Measurements from ENCODE around the gene ADCK2.
"Not testable (repeated sequence)": the region's sequence is repeated elsewhere in the genome, so short reads cannot be mapped to it uniquely, and the experiment has no call there.

ADCK2 gene

DNA sequence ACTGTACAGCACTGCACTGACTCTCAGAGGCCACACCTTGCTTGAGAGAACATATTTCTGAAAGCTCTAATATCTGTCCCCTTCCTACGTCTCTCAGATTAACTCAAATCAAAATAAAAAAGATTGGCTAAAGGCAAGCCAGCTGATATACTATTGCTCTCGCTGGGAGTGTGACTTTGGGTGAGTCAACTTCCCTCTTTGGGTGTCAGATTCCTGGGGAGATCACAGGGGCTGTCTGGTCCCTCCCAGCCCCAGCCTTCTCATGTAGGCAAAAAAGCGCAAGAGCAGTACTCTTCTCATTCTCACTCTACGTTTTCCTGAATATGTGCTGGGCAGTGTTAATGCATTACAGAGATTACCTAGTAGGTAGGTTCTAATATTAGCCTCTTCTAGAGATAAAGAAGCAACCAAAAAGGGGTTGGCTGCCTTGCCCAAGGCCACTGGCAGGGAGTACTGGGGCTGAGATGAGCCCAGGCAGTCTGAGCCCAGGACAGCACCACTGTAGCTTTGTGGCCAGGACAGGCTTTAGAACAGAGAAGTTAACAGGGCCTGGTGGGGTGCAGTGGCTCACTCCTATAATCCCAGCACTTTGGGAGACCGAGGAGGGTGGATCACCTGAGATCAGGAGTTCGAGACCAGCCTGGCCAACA lies 23.1 kb upstream of the ADCK2 start:
- DNase-seq = no peak

DNA sequence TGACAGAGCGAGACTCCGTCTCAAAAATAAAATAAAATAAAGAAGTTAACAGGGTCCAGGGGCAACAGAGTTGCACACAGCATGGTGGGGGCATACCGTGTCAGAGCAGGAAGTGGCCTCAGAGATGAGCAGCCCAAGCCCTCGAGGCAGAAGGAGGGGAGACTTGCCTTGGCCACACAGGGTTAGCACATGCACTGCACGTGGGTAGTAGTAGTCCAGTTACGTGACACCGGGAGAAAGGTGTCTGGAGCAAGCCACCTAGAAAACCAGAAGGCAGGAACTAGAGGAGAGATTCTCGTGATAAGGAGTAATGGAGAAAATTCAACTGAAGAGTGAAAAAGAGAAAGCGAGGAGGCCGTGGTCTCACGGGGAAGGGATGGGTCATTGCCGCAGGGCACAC lies 22.4 kb upstream of the ADCK2 start:
- no peak for DNase-seq

DNA sequence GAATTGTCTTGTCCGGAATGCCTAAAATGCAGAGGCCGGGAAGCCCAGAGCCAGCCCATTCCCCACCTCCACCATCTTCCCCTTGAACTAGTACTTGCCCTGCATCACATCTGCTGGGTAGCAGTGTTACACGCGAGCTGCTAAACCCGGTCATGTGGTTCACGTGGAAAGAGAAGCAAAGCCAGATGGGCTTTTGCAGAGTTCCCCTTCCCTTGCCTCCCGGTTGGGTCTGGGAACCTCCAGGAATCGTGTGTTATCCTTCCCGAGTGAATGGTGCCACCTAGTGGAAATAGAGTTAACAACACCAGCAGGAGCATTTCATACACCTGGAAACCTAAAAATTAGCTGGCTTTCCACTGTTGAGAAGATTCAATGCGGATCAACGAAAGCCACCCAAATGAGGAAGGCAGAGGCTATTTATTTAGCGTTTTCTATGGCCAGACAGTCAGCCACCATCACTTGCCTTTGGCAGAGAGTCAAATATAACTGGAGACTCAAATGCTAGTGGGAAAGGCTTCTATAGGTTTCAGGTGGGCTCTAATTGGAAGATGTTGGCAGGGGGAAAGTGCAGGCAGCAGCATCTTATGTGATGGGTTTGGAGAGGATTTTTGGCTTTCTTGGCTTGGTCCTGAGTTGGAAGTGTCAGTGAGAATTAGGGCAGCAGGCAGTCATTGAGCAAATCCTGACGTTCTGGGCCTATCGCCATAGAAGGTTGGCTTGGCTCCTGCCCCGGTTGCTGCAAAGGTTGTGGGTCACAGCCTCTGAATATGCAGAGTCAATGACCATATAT lies 19.2 kb upstream of the ADCK2 start:
- no peak for DNase-seq

DNA sequence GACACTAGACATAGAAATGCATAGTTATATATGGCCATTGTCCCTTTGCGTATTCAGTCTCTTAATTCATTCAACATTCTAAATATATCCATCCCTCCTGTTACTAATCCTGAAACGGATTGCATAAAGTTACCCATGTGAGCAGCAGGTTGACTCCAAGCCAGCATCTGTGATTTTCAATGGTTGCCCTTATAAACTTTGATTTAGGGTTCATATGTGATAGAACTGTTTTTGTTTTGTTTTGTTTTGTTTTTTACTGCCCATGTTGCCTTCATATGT lies 18.7 kb upstream of the ADCK2 start:
- DNase-seq = no peak

DNA sequence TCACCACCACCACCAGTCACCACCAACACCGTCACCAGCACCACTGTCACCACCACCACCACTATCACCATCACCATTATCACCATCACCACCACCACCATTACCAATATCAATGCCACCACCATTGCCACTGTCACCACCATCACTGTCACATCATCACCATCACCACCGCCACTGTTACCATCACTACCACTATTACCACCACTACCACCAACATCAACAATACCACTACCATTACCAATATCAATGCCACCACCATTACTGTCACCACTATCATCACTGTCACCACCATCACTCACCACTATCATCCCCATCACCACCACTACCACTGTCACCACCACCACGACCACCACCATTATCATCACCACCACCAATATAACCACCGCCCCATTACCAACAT lies 18.1 kb upstream of the ADCK2 start:
- no peak for DNase-seq

DNA sequence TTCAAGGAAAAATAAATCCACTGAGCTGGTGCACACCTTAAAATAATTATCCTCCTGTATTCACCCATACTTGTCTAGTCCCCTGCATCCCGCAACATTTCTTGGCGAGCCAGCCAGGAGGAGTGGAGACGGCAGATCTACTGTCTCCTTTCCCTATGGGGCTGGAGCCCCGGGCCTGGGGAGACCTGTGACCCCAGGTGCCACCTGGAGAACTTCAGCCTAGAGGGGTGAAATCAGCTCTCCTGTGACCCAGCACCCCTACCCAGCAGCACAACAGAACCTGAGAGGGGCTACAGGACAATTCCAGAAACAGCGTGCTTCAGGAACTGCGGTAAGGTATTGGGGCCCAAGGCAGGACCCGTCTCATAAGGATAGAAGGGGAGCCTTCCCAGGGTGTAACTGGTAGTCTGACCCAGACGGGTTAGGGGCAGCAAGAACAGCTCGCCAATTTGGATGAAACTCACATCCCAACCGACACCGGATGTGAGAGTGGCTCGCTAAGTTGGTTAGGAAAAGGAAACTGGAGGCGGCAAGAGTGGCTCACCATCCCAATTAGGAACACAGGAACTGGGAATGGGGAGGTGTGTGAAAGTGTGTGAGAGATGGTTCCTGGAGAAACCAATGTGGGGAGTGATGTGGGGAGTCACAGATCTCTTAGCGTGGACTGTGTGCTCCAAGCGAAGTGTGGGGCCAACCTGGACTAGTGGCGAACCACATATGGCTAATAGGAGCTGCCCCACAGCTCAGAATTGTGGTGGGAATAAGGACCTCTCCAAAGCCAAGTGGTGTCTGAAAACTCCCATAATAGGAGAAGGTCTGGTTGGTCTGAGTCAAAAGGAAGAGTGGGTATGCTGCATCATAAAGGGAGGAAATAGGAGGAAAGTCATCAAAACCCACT lies 17.0 kb upstream of the ADCK2 start:
- DNase-seq = no peak

DNA sequence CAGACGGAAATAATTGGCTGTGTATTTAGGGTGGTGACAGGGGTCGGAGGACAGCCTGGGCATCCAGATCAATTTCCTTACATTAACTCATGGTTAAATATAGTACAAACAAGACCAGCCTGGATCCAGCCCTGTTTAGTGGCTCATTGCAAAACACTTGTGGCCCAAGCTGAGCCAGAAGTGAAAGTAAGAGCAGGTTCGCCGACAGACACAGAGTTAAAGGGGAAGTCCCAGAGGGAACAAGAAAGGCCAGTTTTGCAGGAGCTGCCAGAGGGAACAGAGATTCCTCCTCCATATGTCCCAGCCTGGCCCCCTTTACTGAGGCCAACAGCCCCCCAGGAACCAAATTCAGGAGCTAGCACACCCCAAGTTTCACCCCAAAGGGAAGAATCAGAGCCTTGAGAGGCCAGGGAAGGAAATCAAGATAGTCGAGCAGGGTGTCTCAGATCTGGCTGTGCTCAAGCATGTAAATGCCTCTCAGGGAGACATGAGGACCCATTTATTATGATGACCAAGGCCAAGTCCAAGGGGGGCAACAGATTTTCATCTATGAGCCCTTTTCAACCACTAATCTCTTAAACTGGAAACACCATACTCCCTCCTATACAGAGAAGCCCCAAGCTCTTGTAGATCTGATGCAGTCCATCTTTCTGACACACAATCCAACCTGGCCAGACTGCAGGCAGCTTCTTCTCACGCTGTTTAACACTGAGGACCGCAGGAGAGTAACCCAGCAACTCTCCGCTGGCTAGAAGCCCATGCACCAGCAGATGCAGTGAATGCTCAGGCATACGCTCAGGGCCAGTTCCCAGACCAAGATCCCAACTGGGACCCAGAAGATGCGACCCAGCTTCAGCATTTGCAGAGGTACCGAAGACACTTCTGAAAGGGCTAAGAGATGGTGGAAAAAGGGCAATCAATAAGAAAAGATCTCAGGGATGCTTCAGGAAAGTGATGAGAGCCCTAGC lies 15.9 kb upstream of the ADCK2 start:
- no peak for DNase-seq

DNA sequence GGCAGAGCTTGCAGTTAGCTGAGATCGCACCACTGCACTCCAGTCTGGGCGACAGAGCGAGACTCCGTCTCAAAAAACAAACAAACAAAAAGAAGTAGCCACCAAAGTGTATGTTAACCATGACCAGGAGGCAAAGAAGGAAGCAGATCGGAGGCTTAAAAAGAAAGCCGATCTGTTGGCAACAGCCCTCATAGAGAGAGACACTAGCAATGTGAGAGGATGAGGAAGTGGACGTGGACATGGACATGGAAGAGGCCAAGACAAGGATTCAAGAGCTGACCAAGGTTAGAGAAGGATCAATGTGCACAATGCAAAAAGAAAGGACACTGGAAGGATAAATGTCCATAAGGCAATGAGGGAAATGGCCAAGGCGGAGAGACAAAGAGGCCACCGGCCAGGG lies 14.9 kb upstream of the ADCK2 start:
- DNase-seq = no peak

DNA sequence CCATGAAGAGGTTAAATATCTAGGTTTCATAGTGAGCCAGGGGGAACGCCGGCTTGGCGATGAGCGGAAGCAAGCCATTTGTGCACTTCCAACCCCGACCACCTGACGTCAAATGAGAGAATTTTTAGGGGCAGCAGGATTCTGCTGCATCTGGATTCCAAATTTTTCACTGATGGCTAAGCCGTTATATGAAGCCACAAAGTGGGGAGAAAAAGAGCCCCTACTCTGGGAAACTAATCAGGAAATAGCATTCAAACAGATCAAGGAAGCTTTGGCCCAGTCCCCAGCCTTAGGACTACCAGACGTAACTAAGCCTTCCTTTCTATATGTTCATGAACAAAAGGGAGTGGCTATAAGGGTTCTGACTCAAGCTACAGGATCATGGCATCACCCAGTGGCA lies 12.9 kb upstream of the ADCK2 start:
- no peak for DNase-seq

DNA sequence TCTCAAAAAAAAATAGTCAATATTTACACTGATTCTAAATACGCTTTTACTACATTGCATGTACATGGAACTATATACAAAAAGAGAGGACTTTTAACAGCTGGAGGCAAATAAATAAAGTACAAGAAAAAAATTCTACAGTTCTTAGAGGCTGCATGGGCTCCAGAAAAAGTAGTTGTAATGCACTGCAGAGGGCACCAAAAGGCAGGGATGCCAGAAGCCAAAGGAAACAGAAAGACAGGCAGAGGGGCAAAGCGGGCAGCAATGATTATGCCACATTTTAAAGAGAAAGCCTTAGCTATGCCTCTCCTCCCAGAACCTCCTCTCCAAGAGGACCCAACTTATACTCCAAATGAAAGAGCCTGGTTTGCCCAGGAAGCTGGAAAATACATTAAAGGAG lies 11.6 kb upstream of the ADCK2 start:
- no peak for DNase-seq

DNA sequence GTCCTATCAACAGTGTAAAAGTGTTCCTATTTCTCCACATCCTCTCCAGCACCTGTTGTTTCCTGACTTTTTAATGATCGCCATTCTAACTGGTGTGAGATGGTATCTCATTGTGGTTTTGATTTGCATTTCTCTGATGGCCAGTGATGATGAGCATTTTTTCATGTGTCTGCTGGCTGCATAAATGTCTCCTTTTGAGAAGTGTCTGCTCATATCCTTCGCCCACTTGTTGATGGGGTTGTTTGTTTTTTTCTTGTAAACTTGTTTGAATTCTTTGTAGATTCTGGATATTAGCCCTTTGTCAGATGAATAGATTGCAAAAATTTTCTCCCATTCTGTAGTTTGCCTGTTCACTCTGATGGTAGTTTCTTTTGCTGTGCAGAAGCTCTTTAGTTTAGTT lies 9.8 kb upstream of the ADCK2 start:
- not testable (repeated sequence) for DNase-seq

DNA sequence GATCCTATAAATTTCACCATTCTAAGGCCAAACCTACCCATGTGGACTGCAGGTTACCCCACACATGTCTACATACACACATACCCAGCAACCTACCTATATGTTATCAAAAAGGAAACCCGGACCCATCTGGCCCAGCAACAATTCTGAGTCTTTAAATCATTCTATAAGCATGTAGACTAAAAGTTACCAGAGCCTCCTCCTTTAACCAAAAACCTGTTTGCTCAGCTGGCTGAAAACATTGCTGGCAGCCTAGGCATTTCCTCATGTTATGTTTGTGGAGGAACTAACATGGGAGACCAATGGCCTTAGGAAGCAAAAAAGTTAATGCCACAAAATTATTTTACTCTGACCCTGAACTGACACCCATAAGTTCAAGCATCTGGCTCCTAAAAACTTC lies 5.3 kb upstream of the ADCK2 start:
- no peak for DNase-seq

DNA sequence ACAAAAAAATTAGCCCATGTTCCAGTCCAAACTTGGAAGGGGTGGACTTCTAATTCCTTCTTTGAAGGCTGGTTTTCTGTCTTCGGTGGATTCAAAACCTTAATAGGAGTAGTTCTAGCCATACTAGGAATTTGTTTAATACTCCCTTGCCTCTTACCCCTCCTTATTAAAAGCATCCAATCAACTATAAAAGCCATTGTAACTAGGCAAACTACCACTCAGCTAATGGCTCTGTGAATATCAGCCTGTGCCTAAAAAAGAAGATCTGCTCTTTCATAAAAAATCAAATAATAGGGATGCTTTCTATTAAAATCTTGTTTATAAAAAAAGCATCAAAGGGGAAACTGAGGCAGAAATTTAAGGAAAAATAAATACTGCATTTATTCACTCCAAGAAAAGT lies 4.1 kb upstream of the ADCK2 start:
- DNase-seq = no peak

DNA sequence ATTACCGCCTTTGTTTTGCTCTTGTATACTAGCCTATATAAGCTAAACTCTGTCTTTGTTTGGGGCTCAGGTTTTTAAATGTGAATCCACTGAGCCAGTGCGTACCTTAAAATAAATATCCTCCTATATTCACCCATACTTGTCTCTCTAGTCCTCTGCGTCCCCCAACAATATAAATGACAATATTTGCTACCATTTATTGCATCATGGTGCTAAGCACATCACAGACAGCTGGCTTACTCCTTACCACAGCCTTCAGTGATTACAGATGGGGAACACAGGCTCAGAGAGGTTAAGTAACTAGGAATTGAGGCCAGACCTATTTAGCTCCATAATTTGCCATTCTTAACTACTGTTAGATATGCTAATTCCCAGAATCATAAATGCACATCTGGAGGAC lies 3.4 kb upstream of the ADCK2 start:
- no peak for DNase-seq

DNA sequence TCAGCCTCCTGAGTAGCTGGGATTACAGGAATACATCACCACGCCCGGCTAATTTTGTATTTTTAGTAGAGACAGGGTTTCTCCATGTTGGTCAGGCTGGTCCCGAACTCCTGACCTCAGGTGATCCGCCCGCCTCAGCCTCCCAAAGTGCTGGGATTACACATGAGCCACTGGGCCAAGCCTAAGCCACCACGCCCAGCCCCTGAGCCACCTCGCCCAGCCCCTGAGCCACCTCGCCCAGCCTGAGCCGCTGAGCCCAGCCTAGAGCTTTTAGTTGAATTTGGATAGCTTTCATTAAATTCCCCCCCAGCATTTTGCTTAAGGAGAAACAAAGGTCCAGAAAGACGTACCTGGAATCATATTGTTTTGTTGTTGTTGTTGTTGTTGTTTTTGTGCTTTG lies 2.9 kb upstream of the ADCK2 start:
- not testable (repeated sequence) for DNase-seq

DNA sequence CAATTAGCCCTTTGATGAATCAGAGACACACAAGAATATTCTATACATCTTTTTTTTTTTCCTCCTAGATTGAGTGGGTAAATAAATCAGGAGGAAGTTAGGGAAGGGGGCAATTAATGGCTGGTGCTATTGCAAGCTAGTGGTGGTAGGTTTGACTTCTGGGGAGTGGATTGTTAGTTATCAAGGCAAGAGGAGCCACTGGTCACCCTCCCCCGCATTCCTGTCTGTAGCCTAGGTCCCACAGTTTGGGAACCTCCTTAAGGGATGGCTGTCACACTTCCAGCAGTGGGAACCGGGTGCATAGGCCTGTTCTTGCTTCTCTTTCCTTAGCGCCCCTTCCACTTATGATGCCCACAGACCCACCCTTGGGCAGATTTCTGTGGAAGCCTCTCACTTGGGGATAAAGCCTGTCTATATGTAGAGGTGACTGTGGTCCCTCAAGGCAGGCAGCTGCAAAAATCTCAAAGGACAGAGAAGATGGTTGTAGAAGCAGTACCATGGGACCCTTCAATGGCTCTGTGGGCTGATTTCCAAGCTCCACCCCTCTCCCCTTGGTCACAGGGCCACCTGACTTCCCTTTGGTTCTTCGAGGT lies 2.3 kb upstream of the ADCK2 start:
- no peak for DNase-seq

DNA sequence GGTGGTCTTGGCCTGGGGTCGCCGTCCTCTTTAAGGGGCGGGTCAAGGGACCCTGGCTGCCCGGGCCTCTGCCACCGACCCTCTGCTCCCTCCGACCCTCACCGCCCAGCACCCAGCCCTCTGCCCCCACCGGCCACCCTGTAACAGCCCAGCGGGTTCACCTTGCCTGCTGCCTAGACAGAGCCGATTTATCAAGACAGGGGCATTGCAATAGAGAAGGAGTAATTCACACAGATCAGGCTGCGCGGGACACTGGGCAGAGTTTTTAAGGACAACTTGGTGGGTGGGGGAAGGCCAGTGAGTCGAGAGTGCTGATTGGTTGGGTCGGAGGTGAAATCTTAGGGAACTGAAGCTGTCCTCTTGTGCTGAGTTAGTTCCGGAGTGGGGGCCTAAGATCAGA lies 779 bp upstream of the ADCK2 start:
- DNase-seq = no peak

DNA sequence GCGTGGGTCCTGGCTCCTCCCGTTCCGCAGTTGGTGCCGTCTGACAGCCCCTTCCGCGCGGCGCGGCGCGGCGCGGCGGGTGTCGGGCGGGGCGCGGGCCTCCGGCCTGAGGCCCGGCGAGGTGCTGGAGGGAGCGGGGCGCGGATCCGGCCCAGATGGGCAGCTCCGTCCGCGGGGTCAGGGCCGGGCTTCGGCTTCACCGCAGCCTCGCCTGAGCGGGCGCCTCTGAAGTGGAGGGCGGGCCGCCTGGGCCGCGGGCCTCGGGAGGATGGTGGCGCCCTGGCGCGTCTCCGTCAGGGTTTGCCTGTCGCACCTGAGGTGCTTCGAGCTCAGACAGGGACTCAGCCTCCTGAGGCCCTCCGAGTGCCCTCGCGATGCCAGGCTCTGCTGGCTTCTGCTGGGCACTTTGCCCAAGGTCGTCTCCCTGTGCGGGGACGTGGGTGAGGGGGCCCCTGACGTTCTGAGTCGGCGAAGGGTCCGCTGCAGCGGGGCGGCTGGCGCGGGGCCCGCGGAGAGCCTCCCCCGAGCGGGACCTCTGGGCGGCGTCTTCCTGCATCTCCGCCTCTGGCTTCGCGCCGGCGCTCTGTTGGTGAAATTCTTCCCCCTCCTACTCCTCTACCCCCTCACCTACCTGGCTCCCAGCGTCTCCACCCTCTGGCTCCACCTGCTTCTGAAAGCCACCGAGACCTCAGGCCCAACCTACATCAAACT lies 473 bp downstream of the ADCK2 start:
- no peak for DNase-seq

DNA sequence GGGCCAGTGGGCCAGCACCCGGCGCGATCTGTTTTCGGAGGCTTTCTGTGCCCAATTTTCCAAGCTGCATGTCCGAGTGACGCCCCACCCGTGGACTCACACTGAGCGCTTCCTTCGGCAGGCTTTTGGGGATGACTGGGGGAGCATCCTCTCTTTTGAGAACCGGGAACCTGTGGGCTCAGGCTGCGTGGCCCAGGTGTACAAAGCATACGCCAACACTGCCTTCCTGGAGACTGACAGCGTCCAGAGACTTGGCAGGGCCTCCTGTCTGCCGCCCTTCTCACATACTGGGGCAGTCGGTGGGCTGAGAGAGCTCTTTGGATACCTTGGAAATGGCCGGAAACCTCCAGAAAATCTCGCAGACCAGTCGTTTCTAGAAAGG lies 1.0 kb downstream of the ADCK2 start:
- DNase-seq = no peak

DNA sequence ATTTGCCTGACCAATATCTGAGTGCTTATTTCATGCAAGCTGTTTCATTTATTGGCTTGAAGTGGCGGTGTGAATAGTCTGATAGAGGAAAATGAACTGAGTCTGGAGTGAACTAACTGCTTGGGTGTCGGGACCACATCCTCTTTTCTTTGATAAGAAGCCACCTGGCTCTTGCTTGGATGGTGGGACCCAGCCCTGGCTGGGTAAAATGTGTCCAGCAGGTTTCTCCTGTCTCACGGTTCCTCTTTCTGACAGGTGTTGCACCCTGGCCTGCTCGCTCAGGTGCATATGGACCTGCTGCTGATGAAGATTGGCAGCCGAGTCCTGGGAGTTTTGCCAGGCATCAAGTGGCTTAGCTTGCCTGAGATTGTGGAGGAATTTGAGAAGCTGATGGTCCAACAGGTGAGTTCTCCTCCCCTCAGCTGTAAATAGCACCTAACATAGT lies 1.6 kb downstream of the ADCK2 start:
- no peak for DNase-seq

DNA sequence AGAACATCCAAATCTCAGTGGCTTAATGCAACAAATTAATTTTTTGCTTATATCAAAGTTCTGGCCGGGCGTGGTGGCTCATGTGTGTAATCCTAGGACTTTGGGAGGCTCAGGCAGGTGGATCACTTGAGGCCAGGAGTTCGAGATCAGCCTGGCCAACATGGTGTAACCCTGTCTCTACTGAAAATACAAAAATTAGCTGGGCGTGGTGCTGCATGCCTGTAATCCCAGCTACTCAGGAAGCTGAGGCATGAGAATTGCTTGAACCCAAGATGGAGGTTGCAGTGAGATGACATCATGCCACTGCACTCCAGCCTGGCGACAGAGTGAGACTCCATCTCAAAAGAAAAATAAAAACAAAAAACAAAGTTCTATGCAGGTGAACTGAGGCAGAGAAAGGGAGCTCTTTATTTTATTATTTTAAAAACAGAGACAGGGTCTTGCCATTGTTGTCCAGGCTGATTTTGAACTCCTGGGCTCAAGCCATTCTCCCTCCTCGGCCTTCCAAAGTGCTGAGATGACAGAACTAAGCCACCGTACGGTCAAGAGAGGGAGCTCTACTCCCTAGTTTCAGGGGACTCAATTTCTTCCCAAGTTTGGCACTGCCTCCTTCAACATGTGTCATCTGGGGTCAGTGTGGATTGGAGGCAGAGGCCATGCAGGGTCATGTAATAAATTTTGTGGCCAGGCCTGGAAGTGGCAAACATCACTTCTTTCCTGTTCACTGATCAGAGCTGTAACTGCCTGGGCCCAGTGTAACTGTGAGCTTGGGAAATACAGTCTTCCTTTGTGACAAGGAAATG lies 2.4 kb downstream of the ADCK2 start:
- DNase-seq = no peak
